ENCODE measurements around the gene FAM168B. TPM values are rescaled to one million over a fixed set of nuclear protein-coding genes. Genes with fewer than 3 reads are reported as not detected.
A peak's percentile ranks its signal among the peaks of the same experiment; 100 is the strongest.

Gene FAM168B
- total and polyA plus RNA-seq, 9 donors: 54.4 to 117 (median 98.4) TPM

- H3K9me3 ChIP-seq: no peaks in the 10 kb centered on the region
- no peaks in the 10 kb centered on the region for H3K36me3 ChIP-seq
- H3K4me3 ChIP-seq: no peak overlapping the region
- WGBS, 3 donors: 84 to 85% (median 85%) methylated on average over 7 of the region's 7 CpGs
- no peak for DNase-seq
- intact Hi-C loops (cut with DNase I): no loop called here
- H3K27me3 ChIP-seq: no peaks in the 10 kb centered on the region
- peaks cover 19% of the 10 kb centered on the region for H3K4me1 ChIP-seq (ENCODE audit: insufficient read depth)
- no peak overlapping the region for H3K27ac ChIP-seq
- TF ChIP-seq EP300 (IDR thresholded peaks at IDR 0.05): no peak
Measured at GRCh38 chr2:131054488-131054887, 38.8 kb downstream of the FAM168B start.

DNA sequence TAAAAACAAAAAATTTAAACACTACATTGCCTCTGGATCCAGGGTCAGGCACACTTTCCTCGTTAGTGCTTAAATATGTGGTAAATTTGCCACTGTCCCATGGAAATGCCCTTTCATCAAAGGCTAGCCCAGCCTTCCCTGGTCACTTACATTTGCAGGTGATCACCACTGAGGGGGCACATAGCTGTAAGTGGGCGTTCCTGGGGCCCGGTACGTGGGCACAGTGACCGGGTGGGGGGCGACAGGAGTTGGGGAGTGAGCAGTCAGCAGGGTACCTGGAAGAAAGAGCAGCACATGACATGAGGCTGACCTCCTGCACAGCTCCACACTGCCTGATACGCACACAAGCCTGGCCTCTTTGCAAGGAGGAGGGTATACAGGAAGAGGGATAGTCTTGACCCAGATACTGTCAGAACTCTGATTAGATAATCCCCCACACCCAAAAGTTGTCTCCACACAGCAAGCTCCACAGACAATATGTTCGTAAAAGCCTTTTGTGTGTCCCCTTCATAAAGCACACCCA, 40.5 kb downstream of the FAM168B start:
- peaks cover 12% of the 10 kb centered on the region for H3K4me1 ChIP-seq (ENCODE audit: insufficient read depth)
- no peak overlapping the region for H3K4me3 ChIP-seq
- DNase-seq: no peak
- H3K27me3 ChIP-seq: no peaks in the 10 kb centered on the region
- H3K36me3 ChIP-seq: no peaks in the 10 kb centered on the region
- WGBS, 3 donors: 91 to 93% (median 93%) methylated on average over 8 of the region's 8 CpGs
- TF ChIP-seq POLR2A (IDR thresholded peaks at IDR 0.05) (no peak), EP300 (IDR thresholded peaks at IDR 0.05) (no peak), CTCF (IDR thresholded peaks at IDR 0.05) (no peak)
- no peaks in the 10 kb centered on the region for H3K9me3 ChIP-seq
- no peak overlapping the region for H3K27ac ChIP-seq
- intact Hi-C loops (cut with DNase I): no loop called here

DNA sequence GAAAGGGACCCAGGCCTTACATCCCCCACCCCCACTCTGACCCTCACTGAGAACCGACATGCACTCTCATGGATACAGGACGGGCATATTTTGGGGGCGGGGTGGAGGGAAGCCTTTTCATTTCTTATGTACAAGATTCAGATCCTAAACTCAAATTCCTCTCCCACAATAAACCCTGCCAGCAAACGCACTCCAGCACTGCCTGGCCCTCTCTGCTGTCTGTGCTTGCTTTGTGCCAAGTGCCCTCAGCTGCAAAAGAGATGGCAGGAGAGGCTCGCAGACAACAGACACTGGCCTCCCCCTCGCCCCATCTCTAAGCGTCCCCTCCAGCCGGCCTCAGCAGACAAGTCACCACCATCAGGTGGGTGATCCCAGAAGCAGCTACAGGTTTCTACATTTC, 42.4 kb downstream of the FAM168B start:
- Histone ChIP-seq H3K9me3 (no peaks in the 10 kb centered on the region), H3K27ac (no peak overlapping the region), H3K27me3 (no peaks in the 10 kb centered on the region), H3K4me3 (no peak overlapping the region), H3K36me3 (no peaks in the 10 kb centered on the region), H3K4me1 (ENCODE audit: insufficient read depth) (peaks cover 2% of the 10 kb centered on the region)
- 88 to 93% (median 90%) methylated on average over 8 of the region's 8 CpGs for WGBS, 3 donors
- TF ChIP-seq EP300 (IDR thresholded peaks at IDR 0.05) (no peak), POLR2A (IDR thresholded peaks at IDR 0.05) (no peak), CTCF (IDR thresholded peaks at IDR 0.05) (no peak)
- peak in 1 of 5 donors; percentile 7 for DNase-seq
- intact Hi-C loops (cut with DNase I): no loop called here

DNA sequence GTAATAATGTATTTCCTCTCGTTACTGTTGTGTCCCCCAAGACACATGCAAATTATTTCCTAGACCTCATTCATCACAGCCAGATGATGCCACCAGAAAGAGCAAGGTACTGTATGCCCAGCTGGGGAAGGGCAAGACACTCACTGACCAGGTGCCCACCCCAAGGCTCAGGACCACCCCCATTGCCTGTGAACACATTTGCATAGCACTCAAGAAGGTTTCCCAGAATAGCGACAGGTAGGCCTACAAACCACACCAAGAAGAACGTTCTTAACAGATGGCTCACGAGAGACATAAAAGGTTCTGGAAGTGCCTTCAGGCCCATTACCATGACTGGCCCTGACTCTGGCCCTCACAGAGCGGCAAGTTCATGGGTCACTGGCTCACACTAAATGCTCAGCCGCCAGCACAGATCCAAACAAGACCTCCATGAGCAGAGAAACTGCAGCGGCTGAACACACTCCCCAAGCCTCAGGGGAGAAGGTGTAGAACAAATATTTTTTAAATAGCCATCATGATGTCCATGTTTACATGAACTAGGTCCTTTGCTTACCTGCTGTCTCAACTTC, 44.0 kb downstream of the FAM168B start:
- TF ChIP-seq EP300 (IDR thresholded peaks at IDR 0.05) (no peak), CTCF (IDR thresholded peaks at IDR 0.05) (no peak), POLR2A (IDR thresholded peaks at IDR 0.05) (no peak)
- H3K4me3 ChIP-seq: no peak overlapping the region
- no peak for DNase-seq
- no peaks in the 10 kb centered on the region for H3K27me3 ChIP-seq
- H3K36me3 ChIP-seq: no peaks in the 10 kb centered on the region
- H3K9me3 ChIP-seq: no peaks in the 10 kb centered on the region
- WGBS, 3 donors: 88 to 94% (median 91%) methylated on average over 7 of the region's 7 CpGs
- no peak overlapping the region for H3K27ac ChIP-seq
- intact Hi-C loops (cut with DNase I): no loop called here
- no peaks in the 10 kb centered on the region for H3K4me1 ChIP-seq (ENCODE audit: insufficient read depth)

DNA sequence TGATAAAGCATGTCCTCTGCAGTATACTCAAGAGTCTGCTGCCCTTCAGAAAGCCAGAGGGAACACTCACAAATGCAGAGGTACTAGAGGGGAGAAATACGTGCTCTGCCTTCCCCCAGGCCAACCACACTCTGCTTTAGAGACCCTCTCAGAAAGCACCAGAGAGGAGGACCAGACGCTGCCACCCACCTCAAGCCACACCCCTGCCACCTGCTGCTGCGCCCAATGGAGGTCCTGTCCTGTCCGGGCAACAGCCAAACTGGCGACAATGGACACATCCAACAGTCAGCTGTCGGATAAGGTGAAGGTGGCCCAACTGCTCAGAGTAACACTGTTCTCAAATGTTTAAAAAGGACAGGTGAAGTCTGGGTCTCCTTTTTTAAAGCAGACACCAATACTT, 44.6 kb downstream of the FAM168B start:
- H3K9me3 ChIP-seq: no peaks in the 10 kb centered on the region
- intact Hi-C loops (cut with DNase I): no loop called here
- TF ChIP-seq EP300 (IDR thresholded peaks at IDR 0.05): no peak
- TF ChIP-seq POLR2A (IDR thresholded peaks at IDR 0.05): no peak
- no peak for TF ChIP-seq CTCF (IDR thresholded peaks at IDR 0.05)
- H3K36me3 ChIP-seq: no peaks in the 10 kb centered on the region
- no peaks in the 10 kb centered on the region for H3K27me3 ChIP-seq
- H3K4me1 ChIP-seq (ENCODE audit: insufficient read depth): no peaks in the 10 kb centered on the region
- no peak for DNase-seq
- no peak overlapping the region for H3K4me3 ChIP-seq
- 89 to 93% (median 92%) methylated on average over 6 of the region's 6 CpGs for WGBS, 3 donors
- H3K27ac ChIP-seq: no peak overlapping the region
